ENCODE results near the gene IL22RA2. TPM values are rescaled to one million over a fixed set of nuclear protein-coding genes. Genes with fewer than 3 reads are reported as not detected.

The IL22RA2 gene
- polyA plus RNA-seq, 1 of the 3 experiments (the other 2 are of a cell fraction), result not detected

GRCh38 chr6:137134483-137134882 lies 39.0 kb downstream of the IL22RA2 start:
- H2AFZ ChIP-seq (ENCODE audit: low read depth), result no peak overlapping the region
- H3K27me3 ChIP-seq (ENCODE audit: insufficient read depth), result no peaks in the 10 kb centered on the region
- no peaks in the 10 kb centered on the region for H3K79me2 ChIP-seq (ENCODE audit: insufficient read depth)
- ChIA-PET POLR2A (no interaction called here), CTCF (interaction anchor here (0.8 kb wide), 1 partner anchor 19 kb away, joined by 3 read pairs; no protein-coding TSS in a partner anchor)
- H3K4me1 ChIP-seq (ENCODE audit: control insufficient read depth in 1 of 2, insufficient read depth in 2 of 2, low read depth in 1 of 2, low read length in 1 of 2), result no peaks in the 10 kb centered on the region; a peak in 1 of 4 replicates
- no peaks in the 10 kb centered on the region for H4K20me1 ChIP-seq (ENCODE audit: insufficient read depth)
- TF ChIP-seq YY1 (IDR thresholded peaks at IDR 0.05; ENCODE audit: low read depth) (no peak), MXI1 (IDR thresholded peaks at IDR 0.05; ENCODE audit: low read depth, low read length) (no peak), ELF1 (IDR thresholded peaks at IDR 0.05) (no peak), MEF2A (IDR thresholded peaks at IDR 0.05; ENCODE audit: borderline replicate concordance, low read depth) (no peak), RXRA (IDR thresholded peaks at IDR 0.05; ENCODE audit: borderline replicate concordance, low read depth) (no peak), TCF12 (IDR thresholded peaks at IDR 0.05) (no peak), GABPA (IDR thresholded peaks at IDR 0.05; ENCODE audit: low read depth) (no peak), SIN3A (IDR thresholded peaks at IDR 0.05; ENCODE audit: borderline replicate concordance, low read depth, low read length) (no peak), RAD21 (IDR thresholded peaks at IDR 0.05; ENCODE audit: low read length) (no peak), FOSL2 (IDR thresholded peaks at IDR 0.05; ENCODE audit: borderline replicate concordance, low read depth) (no peak), JUND (IDR thresholded peaks at IDR 0.05) (no peak), RCOR1 (IDR thresholded peaks at IDR 0.05; ENCODE audit: low read length) (no peak), MAX (IDR thresholded peaks at IDR 0.05; ENCODE audit: low read depth) (no peak), RFX5 (IDR thresholded peaks at IDR 0.05; ENCODE audit: low read length) (no peak), FOXJ3 (CRISPR knock-in tag; IDR thresholded peaks at IDR 0.05) (no peak), CTCF (IDR thresholded peaks at IDR 0.05) (no peak), GATA2 (CRISPR knock-in tag; IDR thresholded peaks at IDR 0.05) (no peak), TEAD4 (IDR thresholded peaks at IDR 0.05; ENCODE audit: borderline replicate concordance, insufficient read depth) (no peak), CHD2 (IDR thresholded peaks at IDR 0.05; ENCODE audit: low read length, partially characterized antibody) (no peak)
- H3K9ac ChIP-seq, result no peak overlapping the region
- 29% methylated on average over 1 of the region's 1 CpG for WGBS (ENCODE audit: low lambda C conversion rate)
- H3K9me2 ChIP-seq, result no peaks in the 10 kb centered on the region
- no peaks in the 10 kb centered on the region for H3K36me3 ChIP-seq (replicated peaks in 1 of 2; ENCODE audit: control insufficient read depth in 1 of 2, insufficient read depth in 2 of 2, low read length in 1 of 2)
- no peaks in the 10 kb centered on the region for H3F3A ChIP-seq (replicated peaks; ENCODE audit: insufficient read depth)
- no peak overlapping the region for H3K4me2 ChIP-seq
- H3K27ac ChIP-seq (ENCODE audit: low read depth in 2 of 2, low read length in 1 of 2), result no peak overlapping the region
- no peak overlapping the region for H3K4me3 ChIP-seq (ENCODE audit: low read depth in 2 of 2, low read length in 1 of 2)
- H3K9me3 ChIP-seq, result no peaks in the 10 kb centered on the region
- DNase-seq, result no peak

- H4K20me1 ChIP-seq (ENCODE audit: insufficient read depth), result no peaks in the 10 kb centered on the region
- no peak for DNase-seq
- no peaks in the 10 kb centered on the region; a peak in 1 of 4 replicates for H3K4me1 ChIP-seq (ENCODE audit: control insufficient read depth in 1 of 2, insufficient read depth in 2 of 2, low read depth in 1 of 2, low read length in 1 of 2)
- H3K9me2 ChIP-seq, result no peaks in the 10 kb centered on the region
- H3K79me2 ChIP-seq (ENCODE audit: insufficient read depth), result no peaks in the 10 kb centered on the region
- CTCF ChIA-PET, result interaction anchor here (0.9 kb wide), 1 partner anchor 169 kb away, joined by 3 read pairs; no protein-coding TSS in a partner anchor
- POLR2A ChIA-PET, result no interaction called here
- 34% methylated on average over 2 of the region's 3 CpGs for WGBS (ENCODE audit: low lambda C conversion rate)
- H3K9me3 ChIP-seq, result no peaks in the 10 kb centered on the region
- H3K27ac ChIP-seq (ENCODE audit: low read depth in 2 of 2, low read length in 1 of 2), result no peak overlapping the region
- no peaks in the 10 kb centered on the region for H3K36me3 ChIP-seq (replicated peaks in 1 of 2; ENCODE audit: control insufficient read depth in 1 of 2, insufficient read depth in 2 of 2, low read length in 1 of 2)
- H2AFZ ChIP-seq (ENCODE audit: low read depth), result no peak overlapping the region
- no peaks in the 10 kb centered on the region for H3F3A ChIP-seq (replicated peaks; ENCODE audit: insufficient read depth)
- no peak overlapping the region for H3K4me2 ChIP-seq
- no peak overlapping the region for H3K4me3 ChIP-seq (ENCODE audit: low read depth in 2 of 2, low read length in 1 of 2)
- no peaks in the 10 kb centered on the region for H3K27me3 ChIP-seq (ENCODE audit: insufficient read depth)
- H3K9ac ChIP-seq, result no peak overlapping the region
- TF ChIP-seq TAF1 (IDR thresholded peaks at IDR 0.05; ENCODE audit: borderline replicate concordance, low read depth, low read length), result no peak
- TF ChIP-seq ELF1 (IDR thresholded peaks at IDR 0.05), result no peak
- TF ChIP-seq GABPA (IDR thresholded peaks at IDR 0.05; ENCODE audit: low read depth), result no peak
- TF ChIP-seq POLR2AphosphoS5 (IDR thresholded peaks at IDR 0.05; ENCODE audit: low read depth, low read length), result no peak
- no peak for TF ChIP-seq NFIC (IDR thresholded peaks at IDR 0.05; ENCODE audit: borderline replicate concordance)
- TF ChIP-seq RAD21 (IDR thresholded peaks at IDR 0.05; ENCODE audit: low read length), result no peak
- no peak for TF ChIP-seq YY1 (IDR thresholded peaks at IDR 0.05; ENCODE audit: low read depth)
- no peak for TF ChIP-seq CHD2 (IDR thresholded peaks at IDR 0.05; ENCODE audit: low read length, partially characterized antibody)
- no peak for TF ChIP-seq FOXM1 (IDR thresholded peaks at IDR 0.05; ENCODE audit: low read depth)
- TF ChIP-seq USF1 (IDR thresholded peaks at IDR 0.05; ENCODE audit: borderline replicate concordance, low read depth), result no peak
- TF ChIP-seq CTCF (IDR thresholded peaks at IDR 0.05), result no peak
- TF ChIP-seq IRF3 (IDR thresholded peaks at IDR 0.05; ENCODE audit: low read depth, low read length), result no peak
These were observed 40.3 kb downstream of the IL22RA2 start for GRCh38 chr6:137133122-137133521.
